HG02938 (cell line): ENCODE measurements around the gene FLII.

Experiments used
- ATAC-seq: cut with Tn5 transposase; IDR thresholded peaks from one replicate; pipeline ENCODE4 v1.9.1; 2021; ENCODE audit warnings: mild to moderate bottlenecking, moderate library complexity; ENCODE audit not compliant: unreplicated experiment

FLII gene

GRCh38 chr17:18245038-18245776 lies 13.3 kb downstream of the FLII start:
- ATAC-seq, result no peak

- ATAC-seq, result no peak
Measured at GRCh38 chr17:18241229-18241871, 17.2 kb downstream of the FLII start.

GRCh38 chr17:18240449-18240848 lies 18.1 kb downstream of the FLII start:
- ATAC-seq, result no peak

GRCh38 chr17:18238299-18238698 lies 20.2 kb downstream of the FLII start:
- no peak for ATAC-seq

- ATAC-seq, result no peak
Measured at GRCh38 chr17:18237461-18237860, 21.1 kb downstream of the FLII start.

GRCh38 chr17:18236494-18236893 lies 22.0 kb downstream of the FLII start:
- ATAC-seq, result no peak

GRCh38 chr17:18235743-18236256 lies 22.7 kb downstream of the FLII start:
- ATAC-seq, result no peak

- no peak for ATAC-seq
Measured at GRCh38 chr17:18234853-18235380, 23.6 kb downstream of the FLII start.

GRCh38 chr17:18233803-18234518 lies 24.6 kb downstream of the FLII start:
- ATAC-seq, result no peak

GRCh38 chr17:18231164-18231563 lies 27.4 kb downstream of the FLII start:
- no peak for ATAC-seq

- ATAC-seq, result no peak
Measured at GRCh38 chr17:18230288-18231141, 28.0 kb downstream of the FLII start.

- ATAC-seq, result no peak
Measured at GRCh38 chr17:18229771-18230170, 28.8 kb downstream of the FLII start.

- no peak for ATAC-seq
Measured at GRCh38 chr17:18229254-18229653, 29.3 kb downstream of the FLII start.

GRCh38 chr17:18228176-18228682 lies 30.3 kb downstream of the FLII start:
- ATAC-seq, result no peak

GRCh38 chr17:18227635-18228034 lies 30.9 kb downstream of the FLII start:
- no peak for ATAC-seq

GRCh38 chr17:18226284-18226945 lies 32.1 kb downstream of the FLII start:
- ATAC-seq, result no peak

GRCh38 chr17:18225642-18226283 lies 32.8 kb downstream of the FLII start:
- ATAC-seq, result no peak

GRCh38 chr17:18225121-18225641 lies 33.4 kb downstream of the FLII start, which contains the start of gene LLGL1:
TSS of gene LLGL1 (plus strand) at chr17:18225635. CDS start at chr17:18225683, 48 bp downstream.
- no peak for ATAC-seq
